Measurements from ENCODE around the gene EVA1B.

EVA1B gene

DNA sequence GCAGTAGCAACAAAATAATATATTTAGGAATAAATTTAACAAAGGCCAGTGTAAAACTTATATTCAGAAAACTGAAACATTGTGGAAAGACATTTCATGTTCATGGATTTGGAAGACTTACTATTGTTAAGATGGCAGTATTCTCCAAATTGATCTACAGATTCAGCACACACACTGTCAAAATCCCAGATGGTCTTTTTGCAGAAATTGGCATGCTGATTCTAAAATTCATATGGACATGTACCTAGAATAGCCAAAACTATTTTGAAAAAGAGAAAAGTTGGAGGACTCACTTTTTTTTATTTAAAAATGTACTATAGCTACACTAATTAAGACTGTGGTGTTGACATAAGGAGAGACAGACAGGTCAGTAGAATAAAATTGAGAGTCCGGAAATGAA is 49.2 kb downstream of the EVA1B start:
- DNase-seq, result no peak

DNA sequence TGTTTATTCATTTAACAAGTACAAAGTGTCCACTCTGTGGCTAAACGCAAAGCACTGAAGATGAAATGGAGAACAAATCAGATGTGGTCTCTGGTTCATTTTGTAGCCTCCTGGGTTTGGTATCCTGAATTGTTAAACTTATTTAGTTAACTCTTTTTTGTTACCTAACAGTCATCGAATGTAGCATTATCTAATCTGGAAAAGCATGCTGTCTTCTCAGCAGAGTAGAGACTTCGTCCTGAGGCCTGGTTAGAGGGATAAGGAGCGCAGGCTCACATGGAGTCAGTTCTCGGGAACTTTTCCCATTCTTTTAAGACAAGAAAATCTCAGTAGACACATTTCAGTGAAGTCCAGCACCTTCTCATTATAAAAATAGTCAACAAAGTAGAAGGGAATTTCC is 50.4 kb downstream of the EVA1B start:
- no peak for DNase-seq

All from NCI-H1417 treated with DMSO at 0.1 percent for 48 hours (cell line).